Epidermal melanocyte (primary cell): ENCODE data around the gene ZNF593OS.
A peak's percentile ranks its signal among the peaks of the same experiment; 100 is the strongest.

ENCODE experiments used
- DNase-seq: peaks from one replicate; pipeline ENCODE4 v3.0.0; 2011; ENCODE audit warnings: low spot score; ENCODE audit not compliant: insufficient read length

Gene ZNF593OS

DNA sequence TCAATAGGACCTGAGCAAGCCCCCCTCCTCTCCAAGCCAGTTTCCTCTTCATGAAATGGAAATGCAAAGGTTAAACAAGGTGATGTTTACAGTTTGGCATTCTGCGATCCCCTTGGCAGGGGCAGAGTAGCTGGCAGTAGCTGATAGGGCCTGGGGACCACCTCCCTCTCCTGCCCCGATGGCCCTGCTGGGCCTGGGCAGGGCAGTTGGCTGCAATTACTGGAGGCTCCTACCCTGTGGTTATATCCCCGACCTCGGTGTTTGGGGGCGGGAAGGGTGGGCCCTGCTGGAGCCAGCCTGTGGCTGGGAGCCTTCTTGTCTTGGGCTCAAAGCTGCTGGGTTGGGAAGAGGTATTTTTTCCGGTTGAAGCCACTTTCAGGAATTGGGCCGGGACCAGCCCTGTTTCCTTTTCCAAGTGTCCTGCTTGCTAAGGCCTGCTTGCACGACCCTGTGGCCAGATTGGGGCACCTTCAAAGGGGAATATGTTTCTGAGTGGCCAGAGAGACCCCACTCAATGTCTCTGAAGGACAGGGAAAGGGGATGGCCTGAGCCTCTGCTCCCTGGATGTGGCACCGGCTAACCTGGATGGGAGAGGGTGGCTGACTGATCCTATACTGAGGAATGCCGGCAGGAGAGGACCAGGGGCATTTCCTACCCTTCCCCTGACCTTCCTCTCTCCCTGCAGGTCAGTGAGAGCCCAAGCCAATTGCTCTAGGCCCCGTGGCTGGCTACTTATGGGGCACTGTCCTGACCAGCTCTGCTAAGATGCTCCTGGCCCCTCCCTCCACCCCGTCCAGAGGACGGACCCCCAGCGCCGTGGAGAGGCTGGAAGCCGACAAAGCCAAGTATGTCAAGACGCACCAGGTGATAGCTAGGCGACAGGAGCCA lies 10.9 kb downstream of the ZNF593OS start:
- DNase-seq, result peak; percentile 12

DNA sequence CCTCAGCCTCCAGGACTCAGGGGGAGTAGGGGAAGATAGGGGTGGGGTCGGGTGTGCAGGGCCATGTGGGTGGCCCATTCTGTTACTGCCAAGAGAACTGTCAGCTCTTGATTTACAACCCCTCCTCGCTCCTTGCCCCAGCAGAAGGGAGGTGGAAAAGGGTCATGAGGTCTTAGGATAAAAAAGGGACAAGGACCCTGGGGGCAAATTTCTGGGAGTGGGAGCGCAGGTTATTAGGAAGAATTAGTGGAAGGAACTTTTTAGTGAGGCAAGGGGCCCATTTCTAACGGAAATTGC lies 11.9 kb downstream of the ZNF593OS start:
- DNase-seq, result no peak

- no peak for DNase-seq
These were observed 12.5 kb downstream of the ZNF593OS start, which contains the start of gene FAM110D for GRCh38 chr1:26158908-26159742. TSS of gene FAM110D (plus strand) at chr1:26159079. CDS start at chr1:26161292, 2,213 bp downstream.

DNA sequence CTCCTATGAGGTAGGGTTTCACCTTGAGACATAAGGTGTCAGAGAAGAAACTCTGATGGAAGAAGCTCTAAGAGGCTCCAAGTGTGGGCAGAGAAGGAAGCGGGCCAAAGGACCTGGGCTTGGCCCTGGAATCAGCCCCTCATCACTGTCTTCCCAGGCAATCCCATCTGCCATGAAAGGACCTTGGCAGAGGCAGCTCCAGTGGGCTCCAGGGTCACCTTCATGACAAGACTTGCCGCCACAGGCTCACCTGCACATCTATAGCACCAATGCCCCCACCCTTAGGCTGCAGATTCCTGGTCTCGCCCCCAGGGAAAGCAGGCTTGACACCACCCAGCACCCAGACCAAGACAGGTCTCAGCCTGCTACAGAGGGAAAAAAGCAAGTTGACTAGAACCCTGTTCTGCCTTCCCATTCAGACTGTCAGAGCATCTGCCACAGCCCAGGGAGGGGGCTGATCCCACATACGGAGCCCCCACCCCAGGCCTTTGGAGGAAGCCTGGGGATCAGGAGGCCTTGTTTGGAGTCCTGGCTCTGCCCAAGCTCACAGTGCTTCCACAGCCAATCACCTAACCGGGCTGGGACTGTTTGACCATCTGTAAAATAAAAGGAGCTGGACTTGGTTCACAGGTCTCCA lies 13.2 kb downstream of the ZNF593OS start:
- DNase-seq, result no peak

DNA sequence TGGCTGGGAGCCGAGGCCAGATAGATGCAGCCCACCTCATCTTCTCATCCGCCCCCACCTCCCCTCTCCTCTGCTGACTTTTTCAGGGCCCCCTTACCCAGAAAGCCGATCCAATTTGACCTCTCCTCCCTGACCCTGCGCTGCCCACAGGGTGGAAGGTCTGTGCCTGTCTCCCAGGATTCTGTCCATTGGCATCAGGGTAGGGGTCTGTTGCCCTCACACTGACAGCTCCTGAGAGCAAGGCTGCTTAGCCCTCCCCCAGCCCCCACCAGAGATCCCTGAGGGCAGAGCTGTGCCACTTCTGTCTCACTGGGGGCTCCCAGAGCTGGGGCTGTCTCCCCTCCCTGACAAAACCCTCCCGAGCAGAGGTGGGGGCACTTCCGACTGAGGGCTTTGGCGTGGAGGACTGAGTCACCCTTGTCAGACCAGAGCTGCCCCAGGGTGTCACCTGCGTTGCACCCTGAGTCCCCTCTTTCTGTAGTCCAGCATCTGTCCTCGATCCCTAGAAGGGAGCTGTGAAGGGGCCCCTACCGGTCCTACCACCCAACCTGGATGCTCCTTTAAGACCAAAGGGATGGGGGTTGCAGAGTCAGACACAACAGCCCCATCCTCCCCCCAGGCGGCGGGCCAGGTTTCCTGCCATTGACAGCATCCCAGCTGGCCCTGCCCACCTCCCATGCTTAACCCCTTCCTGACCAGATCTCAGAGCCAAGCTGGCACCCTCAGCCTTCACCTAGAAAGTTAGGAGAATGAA lies 15.2 kb downstream of the ZNF593OS start:
- no peak for DNase-seq

DNA sequence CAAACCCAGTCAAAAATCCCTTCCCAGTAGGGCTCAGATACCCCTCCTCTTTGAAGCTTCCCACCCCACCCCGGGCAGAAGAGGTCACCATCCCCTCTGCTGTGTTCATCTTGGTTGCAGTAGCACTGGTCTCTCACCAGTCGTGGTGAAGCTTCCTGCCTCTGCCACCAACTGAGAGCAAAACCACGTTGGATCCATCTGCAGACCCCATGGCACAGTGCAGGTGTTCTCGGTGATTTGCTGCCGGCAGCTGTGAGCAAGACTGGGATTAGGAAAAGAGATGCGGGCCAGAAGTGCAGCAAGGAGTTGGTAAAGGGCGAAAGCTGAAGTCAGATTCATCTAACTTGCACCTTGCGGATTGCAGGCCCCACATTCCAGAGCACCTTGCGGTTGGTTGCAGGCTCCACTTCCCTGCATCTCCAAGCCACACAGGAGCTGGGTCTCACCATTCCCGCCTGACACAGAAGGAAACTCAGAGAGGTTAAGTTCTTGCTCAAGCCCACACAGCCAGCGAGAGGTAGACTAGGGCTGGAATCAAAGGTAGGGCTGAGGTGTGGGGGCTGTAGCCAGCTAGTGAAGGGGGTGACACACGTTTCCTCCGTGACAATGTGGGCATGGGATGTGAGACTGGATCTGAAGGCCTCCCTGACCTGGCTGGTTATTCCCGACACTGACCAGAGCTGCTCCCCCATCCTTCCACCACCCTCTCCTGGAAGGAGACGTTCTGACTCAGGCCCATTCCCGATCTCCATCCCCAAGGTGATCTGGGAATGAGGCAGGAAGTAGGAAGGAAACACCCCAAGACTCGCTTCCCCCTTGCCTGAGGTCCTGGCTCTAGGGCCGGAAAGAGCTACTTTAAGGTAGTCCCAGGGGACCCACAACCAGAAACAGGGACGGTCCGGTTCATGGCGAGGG lies 16.0 kb downstream of the ZNF593OS start:
- no peak for DNase-seq

DNA sequence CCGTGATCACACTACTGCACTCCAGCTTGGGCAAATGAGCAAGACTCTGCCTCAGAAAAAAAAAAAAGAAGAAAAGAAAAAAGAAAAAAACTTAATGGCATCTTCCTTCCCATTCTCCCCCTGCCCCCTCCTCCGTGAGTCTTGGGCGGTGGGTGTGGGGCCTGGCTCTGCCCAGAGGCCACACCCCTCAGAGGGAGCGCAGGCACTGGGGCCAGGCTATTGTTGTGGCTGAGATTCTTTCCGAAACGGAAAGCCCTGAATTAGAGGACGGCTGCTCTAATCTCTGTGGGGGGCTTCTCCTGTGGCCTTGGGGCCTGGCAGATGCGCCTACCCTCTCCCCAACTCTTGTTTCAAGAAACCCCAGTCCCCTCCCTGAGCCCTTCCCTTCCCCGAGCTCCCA lies 16.9 kb downstream of the ZNF593OS start:
- DNase-seq, result no peak

GRCh38 chr1:26153966-26154532 lies 17.6 kb downstream of the ZNF593OS start:
- DNase-seq, result no peak

GRCh38 chr1:26148887-26149286 lies 22.7 kb downstream of the ZNF593OS start:
- no peak for DNase-seq

DNA sequence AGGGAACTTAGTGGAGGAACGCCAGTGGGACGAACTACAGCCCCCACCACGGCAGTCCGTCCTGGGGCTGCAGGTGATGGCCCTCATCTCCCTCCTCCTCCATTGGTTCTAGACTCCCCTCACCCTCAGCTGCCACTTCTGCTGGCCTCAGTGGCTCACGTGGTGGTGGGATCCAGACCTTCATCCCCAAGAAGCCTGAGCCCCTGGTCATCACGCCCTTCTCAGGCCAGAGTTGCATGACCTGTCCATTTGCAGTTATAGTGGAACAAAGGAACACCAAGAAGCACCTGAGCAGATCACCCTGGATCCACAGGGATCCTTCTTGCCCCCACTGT lies 25.7 kb downstream of the ZNF593OS start:
- DNase-seq, result no peak

DNA sequence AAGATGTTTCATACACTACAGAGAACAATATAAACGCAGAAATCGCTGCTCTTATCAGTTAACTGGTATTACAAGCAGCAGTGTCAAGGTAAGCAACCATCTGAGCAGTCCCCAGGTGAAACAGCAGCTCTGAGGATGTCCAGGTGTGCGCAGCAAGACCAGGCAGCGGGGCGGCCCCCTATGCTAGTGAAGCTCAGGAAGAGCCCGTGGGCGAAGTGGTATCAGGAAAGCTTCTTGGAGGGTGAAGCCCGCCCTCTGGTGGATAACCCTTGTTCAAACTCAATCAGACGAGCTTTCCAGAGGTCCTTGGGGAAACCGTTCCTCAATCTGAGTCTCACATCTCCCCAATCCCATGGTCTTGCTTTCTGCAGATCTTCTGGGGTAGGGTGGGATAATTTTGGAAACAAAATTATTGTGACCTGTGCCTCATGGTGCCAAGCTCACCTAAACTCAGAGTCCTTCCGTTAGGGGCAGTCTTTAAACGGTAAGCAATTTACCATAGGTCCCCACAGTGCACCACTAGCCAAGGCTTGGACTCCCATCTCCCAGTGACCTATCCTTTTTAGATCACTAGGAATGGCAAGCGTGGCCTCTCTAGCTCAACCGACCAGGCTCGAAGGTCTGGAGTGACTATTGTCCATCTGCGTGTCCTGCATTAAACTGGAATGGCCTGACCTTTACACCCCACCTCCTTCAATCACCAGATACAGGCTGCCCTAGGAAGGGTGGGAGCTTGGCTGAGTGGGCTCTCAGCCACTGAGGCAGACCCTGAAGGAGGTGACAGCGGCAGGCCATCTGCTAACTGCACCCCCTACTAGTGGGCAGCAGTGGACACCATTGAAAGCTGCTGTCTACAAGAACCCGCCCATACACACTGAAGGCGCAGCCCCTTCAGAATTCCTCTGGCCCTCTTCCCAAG lies 26.3 kb downstream of the ZNF593OS start:
- peak; percentile 66 for DNase-seq

DNA sequence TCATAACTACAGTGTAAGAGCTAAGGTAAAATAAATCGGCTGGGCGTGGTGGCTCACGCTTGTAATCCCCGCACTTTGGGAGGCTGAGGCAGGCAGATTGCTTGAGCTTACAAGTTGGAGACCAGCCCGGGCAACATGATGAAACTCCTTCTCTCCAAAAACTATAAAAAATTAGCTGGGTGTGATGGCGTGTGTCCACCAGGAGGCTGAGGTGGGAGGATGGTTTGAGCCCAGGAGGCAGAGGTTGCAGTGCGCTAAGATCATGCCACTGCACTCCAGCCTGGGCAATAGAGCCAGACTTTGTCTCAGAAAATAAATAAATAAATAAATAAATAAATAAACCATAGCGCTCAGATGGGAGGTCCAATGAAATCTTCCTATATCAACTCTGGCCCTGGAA lies 29.5 kb downstream of the ZNF593OS start:
- DNase-seq, result no peak

DNA sequence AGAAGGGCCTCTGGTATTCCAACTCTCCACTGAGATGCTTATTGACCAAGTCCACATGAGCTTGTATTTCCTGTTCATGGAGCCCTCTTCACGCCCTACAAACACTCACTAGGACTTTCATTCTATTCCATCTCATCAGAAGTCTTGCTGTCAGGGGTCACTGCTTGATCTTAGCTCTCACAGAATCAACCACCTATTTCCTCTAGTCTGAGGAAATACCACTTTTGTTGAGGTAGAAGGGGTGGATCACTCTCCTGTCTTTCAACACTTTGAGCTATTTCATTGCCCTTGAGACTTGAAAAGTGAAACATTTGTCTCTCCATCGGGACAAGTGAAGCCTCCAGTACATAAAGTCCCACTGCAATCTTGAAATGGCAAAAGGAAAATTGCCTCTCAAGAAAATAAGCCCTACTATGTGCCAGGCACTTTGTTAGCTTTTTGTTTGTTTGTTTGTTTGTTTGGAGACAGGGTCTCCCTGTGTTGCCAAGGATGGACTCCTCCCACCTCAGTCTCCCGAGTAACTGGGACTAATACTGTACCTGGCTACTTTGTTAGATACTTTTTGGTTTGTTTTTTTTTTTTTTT lies 32.6 kb downstream of the ZNF593OS start:
- no peak for DNase-seq

GRCh38 chr1:26134466-26134865 lies 37.2 kb downstream of the ZNF593OS start:
- no peak for DNase-seq

- no peak for DNase-seq
These were observed 38.8 kb downstream of the ZNF593OS start for GRCh38 chr1:26132834-26133167.

GRCh38 chr1:26132128-26132833 lies 39.4 kb downstream of the ZNF593OS start:
- no peak for DNase-seq

GRCh38 chr1:26130695-26131094 lies 40.9 kb downstream of the ZNF593OS start:
- no peak for DNase-seq

DNA sequence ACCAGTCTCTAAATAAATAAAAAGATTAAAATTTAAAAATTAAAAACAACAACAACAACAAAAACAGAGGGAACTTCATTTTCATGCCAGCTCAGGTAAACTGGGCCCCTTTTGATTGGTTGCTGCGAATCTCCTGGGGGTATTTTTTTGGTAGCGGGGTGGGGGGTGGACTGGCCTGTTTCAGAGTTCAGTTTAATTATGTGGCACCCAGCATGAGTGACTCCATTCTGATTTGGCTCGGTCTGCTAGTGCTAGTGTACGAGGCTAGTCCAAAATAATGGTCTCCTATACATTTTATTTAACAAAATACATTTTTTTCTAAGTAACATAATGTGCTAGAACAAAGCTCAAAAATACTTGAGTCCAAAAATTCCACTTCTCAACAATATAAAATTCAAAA lies 41.9 kb downstream of the ZNF593OS start:
- DNase-seq, result no peak
